HepG2 (cell line): ENCODE results near the gene ZFYVE21.

Experiments
- GABPB1 ChIP-seq: IDR thresholded peaks from 2 replicates; pipeline ENCODE4 v1.6.1; 2016; ENCODE audit warnings: mild to moderate bottlenecking, missing genetic modification reagents, moderate library complexity, missing compliant biosample characterization
- SP1 ChIP-seq, 2 experiments: fragments of 450-650 bp in 1 of 2; sonication (generic) in 1 of 2; formaldehyde crosslinking in 1 of 2; IDR thresholded peaks; 2 replicates each; pipeline versions ENCODE4 v1.4.0 to v1.6.1; 2016 to 2020; ENCODE audit warnings: missing genetic modification reagents in 1 of 2
- TAF1 ChIP-seq: sonication (generic); formaldehyde crosslinking; IDR thresholded peaks from 2 replicates; pipeline ENCODE4 v1.4.0; 2020; ENCODE audit warnings: missing genetic modification reagents
- TCF7L2 ChIP-seq: IDR thresholded peaks from 2 replicates; pipeline ENCODE4 v1.6.1; 2011; ENCODE audit warnings: mild to moderate bottlenecking, low read depth, low read length, moderate library complexity
- ZNF501 ChIP-seq: sonication (generic); formaldehyde crosslinking; IDR thresholded peaks from 2 replicates; pipeline ENCODE4 v1.5.1; 2020; ENCODE audit warnings: mild to moderate bottlenecking, moderate library complexity, missing genetic modification reagents
- ZNF567 ChIP-seq: sonication (generic); formaldehyde crosslinking; IDR thresholded peaks from 2 replicates; pipeline ENCODE4 v1.8.1; 2023; ENCODE audit warnings: mild to moderate bottlenecking, missing genetic modification reagents, borderline replicate concordance
- ZNF737 ChIP-seq: sonication (generic); formaldehyde crosslinking; IDR thresholded peaks from 2 replicates; pipeline ENCODE4 v1.5.0; 2020; ENCODE audit warnings: missing genetic modification reagents, mild to moderate bottlenecking, borderline replicate concordance
- TF ChIP-seq, protein P1 (sequence below): sonication (generic); formaldehyde crosslinking; IDR thresholded peaks from 2 replicates; pipeline ENCODE4 v1.4.0; 2020; ENCODE audit warnings: missing genetic modification reagents, borderline replicate concordance
- TF ChIP-seq, protein P2 (sequence below): sonication (generic); formaldehyde crosslinking; IDR thresholded peaks from 2 replicates; pipeline ENCODE4 v1.5.0; 2020; ENCODE audit warnings: mild to moderate bottlenecking, missing genetic modification reagents, moderate library complexity

DNA sequence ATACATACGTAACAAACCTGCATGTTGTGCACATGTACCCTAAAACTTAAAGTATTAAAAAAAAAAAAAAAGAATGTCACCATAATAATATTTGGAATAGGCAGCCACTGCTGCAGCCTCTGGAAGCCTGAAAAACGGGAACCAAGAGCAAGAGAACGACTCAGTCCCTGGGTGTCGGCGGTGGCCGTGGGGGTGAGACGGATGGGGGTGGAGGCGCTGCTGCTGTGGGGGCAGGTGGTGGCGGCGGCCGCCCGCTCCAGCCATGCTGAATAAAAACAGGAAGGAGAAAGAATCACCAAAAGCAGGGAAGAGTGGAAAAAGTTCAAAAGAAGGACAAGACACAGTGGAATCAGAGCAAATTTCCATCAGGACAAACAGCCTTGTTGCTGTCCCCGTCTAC lies 46.9 kb downstream of the ZFYVE21 start:
- no peak for TF ChIP-seq SP1 (IDR thresholded peaks at IDR 0.05)
- no peak for TF ChIP-seq SP1 (CRISPR knock-in tag; IDR thresholded peaks at IDR 0.05)
- no peak for TF ChIP-seq ZNF737 (CRISPR knock-in tag)
- no peak for TF ChIP-seq TCF7L2
- TF ChIP-seq, protein P1, sequence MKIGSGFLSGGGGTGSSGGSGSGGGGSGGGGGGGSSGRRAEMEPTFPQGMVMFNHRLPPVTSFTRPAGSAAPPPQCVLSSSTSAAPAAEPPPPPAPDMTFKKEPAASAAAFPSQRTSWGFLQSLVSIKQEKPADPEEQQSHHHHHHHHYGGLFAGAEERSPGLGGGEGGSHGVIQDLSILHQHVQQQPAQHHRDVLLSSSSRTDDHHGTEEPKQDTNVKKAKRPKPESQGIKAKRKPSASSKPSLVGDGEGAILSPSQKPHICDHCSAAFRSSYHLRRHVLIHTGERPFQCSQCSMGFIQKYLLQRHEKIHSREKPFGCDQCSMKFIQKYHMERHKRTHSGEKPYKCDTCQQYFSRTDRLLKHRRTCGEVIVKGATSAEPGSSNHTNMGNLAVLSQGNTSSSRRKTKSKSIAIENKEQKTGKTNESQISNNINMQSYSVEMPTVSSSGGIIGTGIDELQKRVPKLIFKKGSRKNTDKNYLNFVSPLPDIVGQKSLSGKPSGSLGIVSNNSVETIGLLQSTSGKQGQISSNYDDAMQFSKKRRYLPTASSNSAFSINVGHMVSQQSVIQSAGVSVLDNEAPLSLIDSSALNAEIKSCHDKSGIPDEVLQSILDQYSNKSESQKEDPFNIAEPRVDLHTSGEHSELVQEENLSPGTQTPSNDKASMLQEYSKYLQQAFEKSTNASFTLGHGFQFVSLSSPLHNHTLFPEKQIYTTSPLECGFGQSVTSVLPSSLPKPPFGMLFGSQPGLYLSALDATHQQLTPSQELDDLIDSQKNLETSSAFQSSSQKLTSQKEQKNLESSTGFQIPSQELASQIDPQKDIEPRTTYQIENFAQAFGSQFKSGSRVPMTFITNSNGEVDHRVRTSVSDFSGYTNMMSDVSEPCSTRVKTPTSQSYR (CRISPR knock-in tag): no peak
- no peak for TF ChIP-seq GABPB1 (CRISPR knock-in tag)
- no peak for TF ChIP-seq TAF1
- TF ChIP-seq, protein P2, sequence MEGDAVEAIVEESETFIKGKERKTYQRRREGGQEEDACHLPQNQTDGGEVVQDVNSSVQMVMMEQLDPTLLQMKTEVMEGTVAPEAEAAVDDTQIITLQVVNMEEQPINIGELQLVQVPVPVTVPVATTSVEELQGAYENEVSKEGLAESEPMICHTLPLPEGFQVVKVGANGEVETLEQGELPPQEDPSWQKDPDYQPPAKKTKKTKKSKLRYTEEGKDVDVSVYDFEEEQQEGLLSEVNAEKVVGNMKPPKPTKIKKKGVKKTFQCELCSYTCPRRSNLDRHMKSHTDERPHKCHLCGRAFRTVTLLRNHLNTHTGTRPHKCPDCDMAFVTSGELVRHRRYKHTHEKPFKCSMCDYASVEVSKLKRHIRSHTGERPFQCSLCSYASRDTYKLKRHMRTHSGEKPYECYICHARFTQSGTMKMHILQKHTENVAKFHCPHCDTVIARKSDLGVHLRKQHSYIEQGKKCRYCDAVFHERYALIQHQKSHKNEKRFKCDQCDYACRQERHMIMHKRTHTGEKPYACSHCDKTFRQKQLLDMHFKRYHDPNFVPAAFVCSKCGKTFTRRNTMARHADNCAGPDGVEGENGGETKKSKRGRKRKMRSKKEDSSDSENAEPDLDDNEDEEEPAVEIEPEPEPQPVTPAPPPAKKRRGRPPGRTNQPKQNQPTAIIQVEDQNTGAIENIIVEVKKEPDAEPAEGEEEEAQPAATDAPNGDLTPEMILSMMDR (CRISPR knock-in tag): no peak
- TF ChIP-seq ZNF501 (CRISPR knock-in tag): no peak
- TF ChIP-seq ZNF567: no peak
